SK-N-SH (cell line): ENCODE results near the gene NUTM2B.
"Not testable (repeated sequence)": the region's sequence is repeated elsewhere in the genome, so short reads cannot be mapped to it uniquely, and the experiment has no call there.

Experiments used
- EP300 ChIP-seq, 2 experiments: IDR thresholded peaks; 2 replicates each; pipeline versions ENCODE4 v1.4.0 to v1.6.1; 2012; ENCODE audit warnings: borderline replicate concordance in 1 of 2, low read depth in 1 of 2, low read length in 1 of 2
- POLR2AphosphoS5 ChIP-seq: IDR thresholded peaks from 2 replicates; pipeline ENCODE4 v1.6.1; 2012; ENCODE audit warnings: low read depth, low read length
- TF ChIP-seq, protein P1 (sequence below): IDR thresholded peaks from 2 replicates; pipeline ENCODE4 v1.4.0; 2012; ENCODE audit warnings: low read depth, borderline replicate concordance

DNA sequence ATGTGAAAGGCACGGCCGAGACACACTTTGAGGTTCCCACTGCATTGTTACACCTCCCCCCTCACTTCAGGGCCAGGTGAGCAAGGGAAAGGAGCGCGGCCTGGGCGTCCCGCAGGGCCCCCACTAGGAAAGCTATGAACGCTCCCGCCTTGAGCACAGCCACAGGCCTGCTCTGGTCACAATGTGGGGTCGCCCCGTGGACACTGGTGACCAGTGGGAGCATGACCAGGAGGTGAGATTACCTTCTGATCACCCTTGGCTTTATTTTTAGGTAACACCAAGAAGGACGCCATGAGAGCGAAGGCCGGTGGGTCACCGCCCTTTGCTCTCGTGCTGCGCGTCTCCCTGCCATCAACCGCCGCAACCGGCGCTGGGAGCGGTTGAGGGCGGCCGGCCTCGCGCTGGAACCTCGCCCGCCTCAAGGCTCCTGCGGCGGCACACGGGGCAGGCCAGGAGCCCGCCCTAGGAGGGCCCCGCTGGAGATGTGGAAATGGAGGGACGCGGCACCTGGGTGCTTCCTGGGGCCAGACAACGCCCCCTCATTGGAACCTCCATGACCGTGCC lies 2.6 kb upstream of the NUTM2B start:
- TF ChIP-seq POLR2AphosphoS5; EP300 (IDR thresholded peaks at IDR 0.05; ENCODE audit: borderline replicate concordance in 1 of 2, low read depth in 1 of 2, low read length in 1 of 2): not testable (repeated sequence)
- TF ChIP-seq, protein P1, sequence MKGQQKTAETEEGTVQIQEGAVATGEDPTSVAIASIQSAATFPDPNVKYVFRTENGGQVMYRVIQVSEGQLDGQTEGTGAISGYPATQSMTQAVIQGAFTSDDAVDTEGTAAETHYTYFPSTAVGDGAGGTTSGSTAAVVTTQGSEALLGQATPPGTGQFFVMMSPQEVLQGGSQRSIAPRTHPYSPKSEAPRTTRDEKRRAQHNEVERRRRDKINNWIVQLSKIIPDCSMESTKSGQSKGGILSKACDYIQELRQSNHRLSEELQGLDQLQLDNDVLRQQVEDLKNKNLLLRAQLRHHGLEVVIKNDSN: not testable (repeated sequence)
